ENCODE data around the gene UACA.

The UACA gene

GRCh38 chr15:70794596-70795310 is 31.4 kb upstream of the UACA start:
- ATAC-seq: peak; percentile 57
- TF ChIP-seq ZFP3 (CRISPR knock-in tag; IDR thresholded peaks at IDR 0.05) (no peak), ISL1 (CRISPR knock-in tag; IDR thresholded peaks at IDR 0.05) (no peak), GLIS3 (CRISPR knock-in tag; IDR thresholded peaks at IDR 0.05) (no peak), ZNF70 (CRISPR knock-in tag; IDR thresholded peaks at IDR 0.05) (no peak), PPARA (CRISPR knock-in tag; IDR thresholded peaks at IDR 0.05; ENCODE audit: borderline replicate concordance) (no peak), ZFP30 (CRISPR knock-in tag; IDR thresholded peaks at IDR 0.05) (no peak), TSHZ2 (CRISPR knock-in tag; IDR thresholded peaks at IDR 0.05) (no peak), BACH2 (CRISPR knock-in tag; IDR thresholded peaks at IDR 0.05; ENCODE audit: borderline replicate concordance) (no peak)

DNA sequence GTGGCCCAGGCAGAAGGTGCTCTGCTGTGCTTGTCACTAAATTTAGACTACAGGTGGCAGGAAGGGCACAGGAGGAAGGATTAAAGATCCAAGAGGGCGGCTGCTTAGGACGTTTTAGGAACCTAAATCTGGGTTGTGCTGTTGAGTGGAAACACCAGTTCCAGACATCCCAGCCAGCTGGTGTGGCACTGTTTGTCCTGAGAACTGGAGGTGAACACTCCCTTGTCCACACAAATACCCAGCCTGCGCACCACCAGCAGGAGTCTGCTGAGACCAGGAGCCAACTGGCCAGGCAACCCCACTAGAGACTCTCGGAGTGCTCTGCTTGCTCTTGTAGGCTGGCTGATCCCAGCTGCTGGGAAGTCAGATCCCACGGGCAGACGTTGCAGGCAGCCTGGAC is 30.3 kb upstream of the UACA start:
- ATAC-seq: no peak
- no peak for TF ChIP-seq CSDC2 (CRISPR knock-in tag; IDR thresholded peaks at IDR 0.05)
- TF ChIP-seq RARB (CRISPR knock-in tag; IDR thresholded peaks at IDR 0.05): no peak
- no peak for TF ChIP-seq CSRNP3 (CRISPR knock-in tag; IDR thresholded peaks at IDR 0.05)
- TF ChIP-seq OSR1 (CRISPR knock-in tag; IDR thresholded peaks at IDR 0.05): no peak
- TF ChIP-seq TOX (CRISPR knock-in tag; IDR thresholded peaks at IDR 0.05; ENCODE audit: borderline replicate concordance): no peak
- TF ChIP-seq SNAI2 (CRISPR knock-in tag; IDR thresholded peaks at IDR 0.05): no peak
- no peak for TF ChIP-seq ESRRG (CRISPR knock-in tag; IDR thresholded peaks at IDR 0.05)
- TF ChIP-seq ZFP3 (CRISPR knock-in tag; IDR thresholded peaks at IDR 0.05): no peak
- no peak for TF ChIP-seq ZNF70 (CRISPR knock-in tag; IDR thresholded peaks at IDR 0.05)
- no peak for TF ChIP-seq PATZ1 (CRISPR knock-in tag; IDR thresholded peaks at IDR 0.05; ENCODE audit: borderline replicate concordance)
- TF ChIP-seq ISL1 (CRISPR knock-in tag; IDR thresholded peaks at IDR 0.05): no peak
- TF ChIP-seq, protein P1, sequence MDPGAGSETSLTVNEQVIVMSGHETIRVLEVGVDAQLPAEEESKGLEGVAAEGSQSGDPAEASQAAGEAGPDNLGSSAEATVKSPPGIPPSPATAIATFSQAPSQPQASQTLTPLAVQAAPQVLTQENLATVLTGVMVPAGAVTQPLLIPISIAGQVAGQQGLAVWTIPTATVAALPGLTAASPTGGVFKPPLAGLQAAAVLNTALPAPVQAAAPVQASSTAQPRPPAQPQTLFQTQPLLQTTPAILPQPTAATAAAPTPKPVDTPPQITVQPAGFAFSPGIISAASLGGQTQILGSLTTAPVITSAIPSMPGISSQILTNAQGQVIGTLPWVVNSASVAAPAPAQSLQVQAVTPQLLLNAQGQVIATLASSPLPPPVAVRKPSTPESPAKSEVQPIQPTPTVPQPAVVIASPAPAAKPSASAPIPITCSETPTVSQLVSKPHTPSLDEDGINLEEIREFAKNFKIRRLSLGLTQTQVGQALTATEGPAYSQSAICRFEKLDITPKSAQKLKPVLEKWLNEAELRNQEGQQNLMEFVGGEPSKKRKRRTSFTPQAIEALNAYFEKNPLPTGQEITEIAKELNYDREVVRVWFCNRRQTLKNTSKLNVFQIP (CRISPR knock-in tag; IDR thresholded peaks at IDR 0.05; ENCODE audit: borderline replicate concordance, low read depth): no peak
- TF ChIP-seq, protein P2, sequence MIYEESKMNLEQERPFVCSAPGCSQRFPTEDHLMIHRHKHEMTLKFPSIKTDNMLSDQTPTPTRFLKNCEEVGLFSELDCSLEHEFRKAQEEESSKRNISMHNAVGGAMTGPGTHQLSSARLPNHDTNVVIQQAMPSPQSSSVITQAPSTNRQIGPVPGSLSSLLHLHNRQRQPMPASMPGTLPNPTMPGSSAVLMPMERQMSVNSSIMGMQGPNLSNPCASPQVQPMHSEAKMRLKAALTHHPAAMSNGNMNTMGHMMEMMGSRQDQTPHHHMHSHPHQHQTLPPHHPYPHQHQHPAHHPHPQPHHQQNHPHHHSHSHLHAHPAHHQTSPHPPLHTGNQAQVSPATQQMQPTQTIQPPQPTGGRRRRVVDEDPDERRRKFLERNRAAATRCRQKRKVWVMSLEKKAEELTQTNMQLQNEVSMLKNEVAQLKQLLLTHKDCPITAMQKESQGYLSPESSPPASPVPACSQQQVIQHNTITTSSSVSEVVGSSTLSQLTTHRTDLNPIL (CRISPR knock-in tag; IDR thresholded peaks at IDR 0.05; ENCODE audit: low read depth): no peak
- no peak for TF ChIP-seq TCF4 (CRISPR knock-in tag; IDR thresholded peaks at IDR 0.05; ENCODE audit: borderline replicate concordance)

DNA sequence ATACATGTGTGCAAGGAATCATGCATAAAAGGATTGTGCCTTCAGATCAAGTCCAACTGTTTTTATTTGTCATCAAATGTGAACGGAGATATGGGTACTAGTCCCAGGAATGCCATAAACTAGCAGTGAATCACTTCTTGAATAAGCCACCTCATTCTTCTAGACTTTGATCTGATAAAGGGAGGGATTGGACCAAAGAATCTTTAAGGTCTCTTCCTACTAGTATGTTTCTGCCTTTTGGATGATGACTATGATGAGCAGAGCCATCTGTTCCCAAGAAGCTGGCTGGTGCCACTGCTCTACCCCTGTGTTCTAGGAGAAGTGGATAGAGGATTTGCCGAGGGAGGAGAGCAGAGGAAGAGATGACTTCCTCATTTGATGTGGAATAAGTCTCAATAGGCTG is 28.8 kb upstream of the UACA start:
- TF ChIP-seq ZNF70 (CRISPR knock-in tag; IDR thresholded peaks at IDR 0.05) (no peak), PPARA (CRISPR knock-in tag; IDR thresholded peaks at IDR 0.05; ENCODE audit: borderline replicate concordance) (no peak), ARNTL (CRISPR knock-in tag; IDR thresholded peaks at IDR 0.05; ENCODE audit: borderline replicate concordance, low read depth) (no peak), ZFP3 (CRISPR knock-in tag; IDR thresholded peaks at IDR 0.05) (no peak), OSR1 (CRISPR knock-in tag; IDR thresholded peaks at IDR 0.05) (no peak), PATZ1 (CRISPR knock-in tag; IDR thresholded peaks at IDR 0.05; ENCODE audit: borderline replicate concordance) (no peak), CSRNP3 (CRISPR knock-in tag; IDR thresholded peaks at IDR 0.05) (no peak), ZNF565 (CRISPR knock-in tag; conservative IDR thresholded peaks at IDR 0.05; ENCODE audit: low read depth) (no peak), ZFP30 (CRISPR knock-in tag; IDR thresholded peaks at IDR 0.05) (no peak), ZNF8 (CRISPR knock-in tag; IDR thresholded peaks at IDR 0.05) (no peak), CSDC2 (CRISPR knock-in tag; IDR thresholded peaks at IDR 0.05) (no peak), GLIS3 (CRISPR knock-in tag; IDR thresholded peaks at IDR 0.05) (no peak), ESRRG (CRISPR knock-in tag; IDR thresholded peaks at IDR 0.05) (no peak)
- TF ChIP-seq, protein P2 (CRISPR knock-in tag; IDR thresholded peaks at IDR 0.05; ENCODE audit: low read depth): no peak
- ATAC-seq: peak; percentile 40

All from SK-N-SH treated with all-trans-retinoic acid at 6 μM for 48 hours (cell line).